Esophagus muscularis mucosa (tissue), 3 donors: ENCODE data around the gene TRPC4AP.

ENCODE experiments used
- POLR2A ChIP-seq: fragments of 450-650 bp; IDR thresholded peaks from one replicate; pipeline ENCODE4 v1.6.1; 2017; ENCODE audit warnings: antibody characterized with exemption, moderate library complexity, mild to moderate bottlenecking, low read depth
- POLR2AphosphoS5 ChIP-seq, 2 donors: sonication (generic); formaldehyde crosslinking; IDR thresholded peaks; one replicate each; pipeline ENCODE4 v1.6.1; 2017; ENCODE audit warnings: antibody characterized with exemption in 2 of 2
- TF ChIP-seq, protein P1 (sequence below), 3 experiments: fragments of 200-600 bp in 2 of 3; fragments of 450-650 bp in 1 of 3; sonication (generic) in 2 of 3; IDR thresholded peaks; one replicate each; pipeline ENCODE4 v1.5.1; 2017 to 2019; ENCODE audit warnings: antibody characterized with exemption in 3 of 3, mild to moderate bottlenecking in 2 of 3, moderate library complexity in 1 of 3

DNA sequence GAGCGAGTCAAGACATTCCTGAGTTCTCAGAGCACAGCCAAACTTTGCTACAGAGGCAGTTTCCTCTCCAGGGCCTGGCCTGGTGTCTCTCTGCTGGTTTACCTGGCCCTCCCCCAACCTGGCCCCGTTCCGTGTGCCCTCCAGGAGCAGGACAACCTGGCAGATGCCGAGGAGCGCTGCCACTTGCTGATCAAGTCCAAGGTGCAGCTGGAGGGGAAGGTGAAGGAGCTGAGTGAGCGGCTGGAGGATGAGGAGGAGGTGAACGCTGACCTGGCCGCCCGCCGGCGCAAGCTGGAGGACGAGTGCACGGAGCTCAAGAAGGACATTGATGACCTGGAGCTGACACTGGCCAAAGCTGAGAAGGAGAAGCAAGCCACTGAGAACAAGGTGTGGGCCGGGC, 97.4 kb downstream of the TRPC4AP start:
- TF ChIP-seq, protein P1, sequence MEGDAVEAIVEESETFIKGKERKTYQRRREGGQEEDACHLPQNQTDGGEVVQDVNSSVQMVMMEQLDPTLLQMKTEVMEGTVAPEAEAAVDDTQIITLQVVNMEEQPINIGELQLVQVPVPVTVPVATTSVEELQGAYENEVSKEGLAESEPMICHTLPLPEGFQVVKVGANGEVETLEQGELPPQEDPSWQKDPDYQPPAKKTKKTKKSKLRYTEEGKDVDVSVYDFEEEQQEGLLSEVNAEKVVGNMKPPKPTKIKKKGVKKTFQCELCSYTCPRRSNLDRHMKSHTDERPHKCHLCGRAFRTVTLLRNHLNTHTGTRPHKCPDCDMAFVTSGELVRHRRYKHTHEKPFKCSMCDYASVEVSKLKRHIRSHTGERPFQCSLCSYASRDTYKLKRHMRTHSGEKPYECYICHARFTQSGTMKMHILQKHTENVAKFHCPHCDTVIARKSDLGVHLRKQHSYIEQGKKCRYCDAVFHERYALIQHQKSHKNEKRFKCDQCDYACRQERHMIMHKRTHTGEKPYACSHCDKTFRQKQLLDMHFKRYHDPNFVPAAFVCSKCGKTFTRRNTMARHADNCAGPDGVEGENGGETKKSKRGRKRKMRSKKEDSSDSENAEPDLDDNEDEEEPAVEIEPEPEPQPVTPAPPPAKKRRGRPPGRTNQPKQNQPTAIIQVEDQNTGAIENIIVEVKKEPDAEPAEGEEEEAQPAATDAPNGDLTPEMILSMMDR (IDR thresholded peaks at IDR 0.05), result no peak
- no peak for TF ChIP-seq POLR2AphosphoS5 (IDR thresholded peaks at IDR 0.05)
- no peak for TF ChIP-seq POLR2A
